GM19099 (cell line): Measurements from ENCODE around the gene PYGL.

Experiments
- POLR2A ChIP-seq: IDR thresholded peaks from 3 replicates; pipeline ENCODE4 v1.6.1; 2011; ENCODE audit warnings: low read depth; ENCODE audit not compliant: insufficient read length; ENCODE audit errors: extremely low read depth

Gene PYGL

GRCh38 chr14:50910495-50911420 lies 33.5 kb downstream of the PYGL start:
- TF ChIP-seq POLR2A, result no peak

GRCh38 chr14:50906326-50907065 lies 37.8 kb downstream of the PYGL start:
- no peak for TF ChIP-seq POLR2A

DNA sequence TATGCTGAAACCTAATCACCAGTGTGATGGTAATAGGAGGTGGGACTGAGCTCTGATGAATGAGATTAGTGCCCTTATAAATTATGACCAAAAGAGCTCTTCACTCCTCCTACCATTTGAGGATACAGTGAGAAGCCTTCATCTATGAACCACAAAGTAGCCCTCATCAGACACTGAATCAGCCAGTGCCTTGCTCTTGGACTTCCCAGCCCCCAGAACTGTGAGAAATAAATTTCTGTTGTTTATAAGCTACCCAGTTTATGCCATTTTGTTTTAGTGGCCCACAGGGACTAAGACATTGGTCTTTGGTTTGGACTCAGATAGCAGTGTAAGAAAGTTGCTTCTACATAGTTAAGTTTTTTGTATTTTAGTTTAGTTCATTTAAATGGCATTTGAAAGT lies 39.6 kb downstream of the PYGL start:
- no peak for TF ChIP-seq POLR2A

DNA sequence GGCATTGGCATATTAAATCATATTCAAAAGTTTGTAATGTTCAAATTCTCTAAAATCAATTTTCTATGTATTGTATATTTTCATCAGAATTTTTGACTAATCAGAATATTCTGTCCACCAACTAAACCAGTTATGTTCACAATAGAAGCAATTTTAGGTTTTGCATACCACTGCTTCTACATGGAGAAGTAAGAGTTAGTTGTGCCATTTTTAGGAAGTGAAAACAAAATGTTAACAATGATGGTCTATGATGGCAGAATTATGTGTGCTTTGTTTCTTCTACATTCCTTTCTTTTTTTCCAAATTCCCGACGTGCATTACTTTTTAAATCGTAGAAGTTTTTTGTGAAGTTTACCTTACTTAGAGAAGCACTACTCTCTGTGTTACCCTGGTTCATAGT lies 42.9 kb downstream of the PYGL start:
- TF ChIP-seq POLR2A, result no peak

DNA sequence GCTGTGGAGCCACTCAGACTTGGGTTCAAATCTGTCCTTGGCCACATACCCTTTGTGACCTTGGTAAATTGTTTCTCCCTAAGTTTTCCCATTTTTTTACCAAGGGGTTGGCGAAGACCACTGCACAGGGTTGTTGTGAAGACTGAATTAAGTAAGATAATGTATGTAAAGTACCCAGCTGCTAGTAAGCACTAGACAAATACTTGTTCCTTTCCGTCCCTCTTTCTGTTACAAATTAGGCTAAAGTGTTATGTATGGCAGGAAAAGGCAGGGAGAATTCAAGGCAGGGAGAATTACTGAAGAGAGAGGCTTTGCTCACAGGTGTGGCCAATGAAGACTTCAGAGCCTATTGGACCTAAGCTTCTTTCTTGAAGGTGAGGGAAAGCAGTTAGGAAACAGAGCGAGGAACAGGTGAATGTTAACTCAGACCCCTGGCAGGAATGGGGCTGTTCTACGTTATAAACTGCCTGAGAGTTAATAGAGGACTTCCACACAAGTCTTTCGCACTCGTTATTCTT lies 46.6 kb downstream of the PYGL start:
- TF ChIP-seq POLR2A, result no peak

DNA sequence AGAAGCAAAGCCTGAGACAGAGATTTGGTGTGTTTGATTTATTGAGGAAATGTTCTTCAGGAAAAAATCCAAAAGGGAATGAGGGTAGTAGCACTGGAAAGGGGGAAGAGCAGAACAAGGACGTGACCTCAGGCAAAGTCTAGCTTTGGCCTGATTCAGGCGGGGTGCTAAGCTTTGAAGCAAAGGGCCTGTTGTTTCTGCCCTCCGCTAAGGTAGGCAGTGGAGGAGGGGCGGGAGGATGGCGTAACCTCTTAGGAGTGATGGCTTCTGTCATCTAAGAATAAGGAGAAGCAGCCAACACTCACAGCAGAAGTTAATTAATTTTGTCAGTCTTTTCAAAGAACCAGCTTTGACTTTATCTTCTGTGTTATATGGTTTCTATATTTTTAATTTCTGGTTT lies 52.0 kb downstream of the PYGL start:
- TF ChIP-seq POLR2A, result no peak

DNA sequence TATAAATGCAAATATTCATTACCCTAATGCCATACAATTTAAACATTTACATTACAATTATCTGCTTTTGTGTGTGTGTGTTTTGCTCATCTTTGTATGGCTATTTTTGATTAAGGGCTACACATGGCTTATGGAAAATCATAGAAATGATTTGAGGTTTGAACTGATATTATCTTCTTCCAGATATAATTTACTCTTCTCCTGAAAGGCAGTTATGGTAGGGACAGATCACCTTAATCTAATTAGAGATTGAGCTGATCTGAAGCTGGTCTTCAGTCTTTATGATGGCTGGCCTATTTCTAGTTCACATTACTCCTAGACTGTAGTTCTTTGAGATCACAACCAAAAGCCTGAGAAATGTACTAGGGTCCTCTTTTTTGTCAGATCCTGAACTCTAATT lies 56.8 kb downstream of the PYGL start:
- TF ChIP-seq POLR2A, result no peak

DNA sequence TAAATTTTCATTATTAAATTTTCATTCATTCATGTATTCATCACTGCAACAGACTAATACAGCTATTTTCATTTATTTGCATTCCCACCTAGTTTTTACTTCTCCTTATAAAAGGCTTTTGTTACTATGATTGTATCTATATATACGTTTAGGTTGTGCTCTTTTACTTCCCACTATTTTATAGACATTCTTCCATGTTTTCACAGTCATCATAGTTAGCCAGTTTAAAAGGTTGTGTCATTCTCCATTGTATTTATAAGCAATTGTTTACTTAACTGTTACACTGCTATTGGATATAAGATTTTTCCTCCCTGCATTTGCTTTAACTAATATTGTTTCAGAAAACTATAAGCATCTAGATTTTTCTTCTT lies 60.5 kb downstream of the PYGL start:
- no peak for TF ChIP-seq POLR2A

DNA sequence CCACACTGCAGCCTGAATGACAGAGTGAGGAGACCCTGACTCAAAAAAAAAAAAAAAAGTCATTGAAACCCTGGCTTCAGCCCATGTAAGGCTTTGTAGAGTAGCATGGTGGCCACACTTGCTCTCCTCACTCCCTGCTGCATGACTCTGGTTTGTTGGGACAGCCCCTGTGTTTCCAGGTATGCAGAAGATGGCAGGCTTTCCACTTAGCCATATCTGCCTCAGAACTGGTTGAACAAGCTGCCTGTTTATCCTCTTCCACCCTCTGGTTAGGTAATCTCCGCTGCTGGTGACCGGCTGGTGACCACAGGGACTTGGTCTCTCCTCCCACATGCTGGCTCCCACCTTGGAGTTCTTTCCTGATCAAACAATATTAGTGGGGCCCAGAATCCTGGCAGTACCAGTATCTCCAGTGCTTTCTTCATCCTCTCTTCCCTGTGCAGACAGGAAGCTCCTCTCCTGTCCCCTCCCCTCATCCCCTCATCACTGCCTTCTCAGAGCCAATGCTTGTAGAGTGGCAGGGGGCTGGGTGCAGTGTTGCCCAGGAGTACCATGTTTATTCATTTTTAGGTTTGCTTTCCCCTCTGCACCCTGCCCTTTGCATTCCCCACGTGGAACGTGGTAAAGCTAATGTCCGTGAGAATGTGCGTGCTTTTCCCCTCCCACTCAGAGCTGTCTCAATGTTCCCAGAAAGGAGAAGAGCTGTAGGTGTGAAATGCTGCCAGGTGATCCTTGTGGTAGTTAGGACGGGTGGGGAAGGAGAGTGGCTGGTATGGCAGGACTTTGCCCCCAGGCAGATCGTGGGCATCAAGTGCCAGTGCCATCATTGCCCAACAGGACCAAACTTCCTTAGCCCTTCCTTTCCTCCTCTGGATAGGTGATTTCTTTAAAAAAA lies 61.1 kb downstream of the PYGL start:
- no peak for TF ChIP-seq POLR2A

- no peak for TF ChIP-seq POLR2A
Measured at GRCh38 chr14:50875359-50876070, 68.8 kb downstream of the PYGL start.

DNA sequence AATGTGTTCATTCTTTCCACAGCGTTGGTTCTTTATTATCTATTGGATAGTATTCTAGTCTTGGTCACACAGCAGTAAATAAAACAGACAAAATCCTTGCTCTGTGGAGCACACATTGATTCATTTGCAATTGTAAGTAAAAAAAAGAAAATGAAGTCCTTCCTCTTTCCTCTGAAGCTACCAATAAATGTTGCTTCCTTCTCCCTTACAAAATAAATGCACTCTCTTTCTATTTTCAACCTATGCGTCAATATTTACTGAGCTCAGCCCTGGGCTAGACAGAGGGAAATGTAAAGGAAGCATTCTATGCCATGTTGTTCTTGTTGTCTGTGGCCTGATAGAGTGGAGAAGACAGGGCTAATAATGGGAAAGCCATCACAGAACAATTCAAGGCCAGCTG lies 69.5 kb downstream of the PYGL start:
- TF ChIP-seq POLR2A, result no peak

DNA sequence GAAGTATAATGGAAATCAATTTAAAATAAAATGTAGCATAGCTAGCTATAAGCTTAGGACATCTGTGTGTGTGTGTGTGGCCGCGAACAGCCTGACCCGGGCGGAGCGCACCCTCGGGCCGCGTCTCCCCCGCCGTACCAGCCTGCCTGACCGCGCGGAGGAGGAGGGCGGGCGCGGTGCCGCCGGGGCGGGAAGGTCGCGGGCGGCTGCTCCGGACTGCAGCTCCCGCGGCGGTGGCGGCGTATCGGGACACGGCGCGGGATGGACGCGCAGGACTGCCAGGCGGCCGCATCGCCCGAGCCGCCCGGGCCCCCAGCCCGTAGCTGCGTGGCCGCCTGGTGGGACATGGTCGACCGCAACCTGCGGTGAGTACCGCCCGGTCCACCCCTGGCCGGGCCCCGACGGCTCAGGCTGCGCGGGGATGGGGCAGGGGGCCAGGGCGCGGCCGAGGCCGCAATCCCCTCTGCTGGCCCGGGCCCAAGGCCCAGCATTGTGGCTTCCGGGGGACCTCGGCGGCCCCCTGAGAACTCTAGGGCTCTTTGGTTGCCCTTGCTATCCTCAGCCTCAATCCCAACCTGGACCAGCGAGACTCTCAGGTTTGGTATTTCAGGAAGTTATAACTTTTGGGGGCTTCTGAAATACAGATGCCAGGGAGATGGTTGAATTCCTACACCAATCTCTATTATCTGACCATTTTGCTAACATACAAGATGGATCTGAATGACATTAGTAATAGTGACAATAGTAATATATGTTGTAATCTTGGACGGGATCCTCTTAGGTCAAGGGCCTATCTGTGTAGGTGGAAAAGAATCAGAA lies 72.2 kb downstream of the PYGL start, which contains the start of gene ABHD12B:
Gene ABHD12B, plus strand, starts transcription at position 140 of the 819 bp plus-strand sequence. Its CDS starts 122 bp downstream, at position 262.
- no peak for TF ChIP-seq POLR2A

DNA sequence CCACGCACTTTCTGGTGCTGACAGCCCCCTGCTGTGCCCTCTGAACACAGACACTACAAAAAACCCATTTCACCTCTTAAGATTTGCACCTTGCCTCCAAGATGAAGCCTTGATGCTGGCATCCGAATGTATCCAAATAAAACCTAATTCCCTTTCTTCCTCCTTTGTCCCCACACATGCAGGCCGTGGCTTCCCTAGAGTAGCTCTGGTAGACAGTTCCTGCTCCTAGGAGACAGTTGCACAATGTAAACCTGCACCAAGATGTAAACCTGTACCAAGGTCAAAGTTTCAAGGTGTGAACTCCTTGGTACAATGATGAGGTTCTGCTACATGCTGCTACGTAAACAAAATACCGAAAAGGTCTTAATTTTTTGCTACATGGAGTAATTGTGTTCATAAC lies 73.1 kb downstream of the PYGL start:
- no peak for TF ChIP-seq POLR2A
